SU-DHL-6 (cell line): Measurements from ENCODE around the gene OPN1LW.
"Not testable (repeated sequence)": the region's sequence is repeated elsewhere in the genome, so short reads cannot be mapped to it uniquely, and the experiment has no call there.

ENCODE experiments used
- CTCF ChIP-seq: fragments of 200-600 bp; sonication (generic); IDR thresholded peaks from one replicate; pipeline ENCODE4 v1.5.1; 2017; ENCODE audit warnings: antibody characterized with exemption, mild to moderate bottlenecking, low read length, moderate library complexity; ENCODE audit not compliant: insufficient read depth, poor library complexity, severe bottlenecking
- EZH2phosphoT487 ChIP-seq: fragments of 200-600 bp; sonication (generic), shearing (Covaris generic); conservative IDR thresholded peaks from 2 replicates; pipeline ENCODE4 v1.6.1; 2018; ENCODE audit warnings: mild to moderate bottlenecking, antibody characterized with exemption, low read length, moderate library complexity, mixed read lengths

- TF ChIP-seq CTCF, EZH2phosphoT487: not testable (repeated sequence)
These were observed 38.3 kb downstream of the OPN1LW start, which contains the start of gene OPN1MW for GRCh38 chrX:154182296-154182695.
